HEK293T (cell line): ENCODE measurements around the gene ARMC2.
"Not testable (repeated sequence)": the region's sequence is repeated elsewhere in the genome, so short reads cannot be mapped to it uniquely, and the experiment has no call there.

ENCODE experiments used
- CTCF ChIA-PET: fragments of 350-600 bp; formaldehyde crosslinking; extraction: SDS; loops from one replicate; lab custom pipeline; 2021; ENCODE audit warnings: antibody characterized with exemption, inconsistent platforms; lab: Yijun Ruan, JAX
- POLR2A ChIA-PET: fragments of 350-600 bp; formaldehyde crosslinking; extraction: SDS; loops from one replicate; lab custom pipeline; 2020; ENCODE audit warnings: antibody characterized with exemption, inconsistent platforms; lab: Yijun Ruan, JAX
- DNase-seq: peaks from one replicate; pipeline ENCODE4 v3.0.0; 2012; ENCODE audit warnings: mixed read lengths; ENCODE audit errors: extremely low spot score
- ARNT ChIP-seq: fragments of 450-650 bp; IDR thresholded peaks from 2 replicates; pipeline ENCODE4 v1.6.1; 2017; ENCODE audit warnings: mild to moderate bottlenecking
- BHLHE40 ChIP-seq: fragments of 450-650 bp; IDR thresholded peaks from 2 replicates; pipeline ENCODE4 v1.6.1; 2016; ENCODE audit warnings: mild to moderate bottlenecking, moderate library complexity, borderline replicate concordance
- CTBP1 ChIP-seq: fragments of 450-650 bp; IDR thresholded peaks from 2 replicates; pipeline ENCODE4 v1.6.1; 2016; ENCODE audit warnings: borderline replicate concordance
- ELF4 ChIP-seq: fragments of 450-650 bp; IDR thresholded peaks from 2 replicates; pipeline ENCODE4 v1.6.1; 2017; ENCODE audit warnings: antibody characterized with exemption
- FOXA1 ChIP-seq: fragments of 450-650 bp; IDR thresholded peaks from 2 replicates; pipeline ENCODE4 v1.6.1; 2016; ENCODE audit warnings: mild to moderate bottlenecking
- FOXK2 ChIP-seq: fragments of 450-650 bp; IDR thresholded peaks from 2 replicates; pipeline ENCODE4 v1.6.1; 2016; ENCODE audit warnings: mild to moderate bottlenecking
- FOXM1 ChIP-seq: fragments of 450-650 bp; IDR thresholded peaks from 2 replicates; pipeline ENCODE4 v1.6.1; 2017; ENCODE audit warnings: mild to moderate bottlenecking, borderline replicate concordance
- HDGF ChIP-seq: fragments of 450-650 bp; IDR thresholded peaks from 2 replicates; pipeline ENCODE4 v1.6.1; 2017; ENCODE audit warnings: antibody characterized with exemption, borderline replicate concordance
- L3MBTL2 ChIP-seq: fragments of 450-650 bp; conservative IDR thresholded peaks from 2 replicates; pipeline ENCODE4 v1.6.1; 2016; ENCODE audit warnings: mild to moderate bottlenecking
- LEF1 ChIP-seq: fragments of 450-650 bp; IDR thresholded peaks from 2 replicates; pipeline ENCODE4 v1.6.1; 2017; ENCODE audit warnings: mild to moderate bottlenecking, borderline replicate concordance
- NFRKB ChIP-seq: fragments of 450-650 bp; IDR thresholded peaks from 2 replicates; pipeline ENCODE4 v1.6.1; 2016; ENCODE audit warnings: mild to moderate bottlenecking, moderate library complexity
- SP1 ChIP-seq: fragments of 450-650 bp; IDR thresholded peaks from 2 replicates; pipeline ENCODE4 v1.6.1; 2017
- SUZ12 ChIP-seq: fragments of 450-650 bp; IDR thresholded peaks from 2 replicates; pipeline ENCODE4 v1.6.1; 2016; ENCODE audit warnings: mild to moderate bottlenecking
- TARDBP ChIP-seq: fragments of 450-650 bp; IDR thresholded peaks from 2 replicates; pipeline ENCODE4 v1.6.1; 2016
- ZNF384 ChIP-seq: fragments of 450-650 bp; IDR thresholded peaks from 2 replicates; pipeline ENCODE4 v1.6.1; 2016
- TF ChIP-seq, protein P1 (sequence below): fragments of 450-650 bp; IDR thresholded peaks from 2 replicates; pipeline ENCODE4 v1.6.1; 2016

Gene ARMC2

GRCh38 chr6:108811490-108811889, 36.7 kb upstream of the ARMC2 start:
- DNase-seq = no peak
- ChIA-PET CTCF (no interaction called here), POLR2A (no interaction called here)
- TF ChIP-seq LEF1 = no peak
- no peak for TF ChIP-seq FOXK2
- TF ChIP-seq BHLHE40 = no peak
- no peak for TF ChIP-seq SP1
- TF ChIP-seq HDGF = no peak
- TF ChIP-seq, protein P1, sequence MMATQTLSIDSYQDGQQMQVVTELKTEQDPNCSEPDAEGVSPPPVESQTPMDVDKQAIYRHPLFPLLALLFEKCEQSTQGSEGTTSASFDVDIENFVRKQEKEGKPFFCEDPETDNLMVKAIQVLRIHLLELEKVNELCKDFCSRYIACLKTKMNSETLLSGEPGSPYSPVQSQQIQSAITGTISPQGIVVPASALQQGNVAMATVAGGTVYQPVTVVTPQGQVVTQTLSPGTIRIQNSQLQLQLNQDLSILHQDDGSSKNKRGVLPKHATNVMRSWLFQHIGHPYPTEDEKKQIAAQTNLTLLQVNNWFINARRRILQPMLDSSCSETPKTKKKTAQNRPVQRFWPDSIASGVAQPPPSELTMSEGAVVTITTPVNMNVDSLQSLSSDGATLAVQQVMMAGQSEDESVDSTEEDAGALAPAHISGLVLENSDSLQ = no peak
- TF ChIP-seq ELF4 = no peak
- no peak for TF ChIP-seq FOXM1

DNA sequence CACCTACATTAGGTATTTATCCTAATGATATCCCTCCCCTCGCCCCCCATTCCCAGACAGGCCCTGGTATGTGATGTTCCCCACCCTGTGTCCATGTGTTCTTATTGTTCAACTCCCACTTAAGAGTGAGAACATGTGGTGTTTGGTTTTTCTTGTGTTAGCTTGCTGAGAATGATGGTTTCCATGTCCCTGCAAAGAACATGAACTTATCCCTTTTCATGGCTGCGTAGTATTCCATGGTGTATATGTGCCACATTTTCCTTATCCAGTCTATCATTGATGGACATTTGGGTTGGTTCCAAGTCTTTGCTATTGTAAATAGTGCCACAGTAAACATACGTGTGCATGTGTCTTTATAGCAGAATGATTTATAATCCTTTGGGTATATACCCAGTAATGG, 35.0 kb upstream of the ARMC2 start:
- CTCF ChIA-PET, POLR2A ChIA-PET, DNase-seq: not testable (repeated sequence)

- CTCF ChIA-PET, POLR2A ChIA-PET, DNase-seq: not testable (repeated sequence)
These were observed 30.9 kb upstream of the ARMC2 start for GRCh38 chr6:108817276-108817675.

- ChIA-PET CTCF (interaction anchor here (0.6 kb wide), 1 partner anchor 278 kb away, joined by 3 read pairs; no protein-coding TSS in a partner anchor), POLR2A (no interaction called here)
- DNase-seq = no peak
- TF ChIP-seq FOXA1 (no peak), SUZ12 (no peak)
These were observed 28.2 kb upstream of the ARMC2 start for GRCh38 chr6:108820006-108820405.

GRCh38 chr6:108822401-108822800, 25.8 kb upstream of the ARMC2 start:
- ChIA-PET CTCF (interaction anchor here (1.0 kb wide), 1 partner anchor 280 kb away, joined by 3 read pairs; no protein-coding TSS in a partner anchor), POLR2A (no interaction called here)
- TF ChIP-seq FOXK2 = no peak
- no peak for TF ChIP-seq BHLHE40
- no peak for DNase-seq

GRCh38 chr6:108825326-108825725, 22.9 kb upstream of the ARMC2 start:
- TF ChIP-seq ARNT (no peak), CTBP1 (no peak), HDGF (no peak), FOXM1 (no peak)
- TF ChIP-seq, protein P1 = no peak

GRCh38 chr6:108831104-108831503, 17.1 kb upstream of the ARMC2 start:
- ChIA-PET CTCF (no interaction called here), POLR2A (no interaction called here)
- TF ChIP-seq NFRKB (no peak), SUZ12 (no peak), SP1 (no peak), CTBP1 (no peak), FOXK2 (no peak), BHLHE40 (no peak), ELF4 (no peak), LEF1 (no peak), ZNF384 (no peak)
- TF ChIP-seq, protein P1 = no peak
- no peak for DNase-seq

More at GRCh38 chr6:108825326-108825725, 22.9 kb upstream of the ARMC2 start:
- ChIA-PET CTCF (interaction anchor here (0.8 kb wide), 1 partner anchor 530 kb away, joined by 3 read pairs; no protein-coding TSS in a partner anchor), POLR2A (no interaction called here)
- DNase-seq = no peak

- POLR2A ChIA-PET = no interaction called here
- CTCF ChIA-PET = interaction anchor here (0.6 kb wide), 1 partner anchor 243 kb away, joined by 3 read pairs; no protein-coding TSS in a partner anchor
- no peak for DNase-seq
- TF ChIP-seq, protein P1 = no peak
- TF ChIP-seq FOXM1 = no peak
- TF ChIP-seq FOXA1 = no peak
- no peak for TF ChIP-seq HDGF
- no peak for TF ChIP-seq L3MBTL2
- TF ChIP-seq SUZ12 = no peak
- no peak for TF ChIP-seq BHLHE40
- TF ChIP-seq CTBP1 = no peak
- TF ChIP-seq TARDBP = no peak
These were observed 15.5 kb upstream of the ARMC2 start for GRCh38 chr6:108832738-108833137.
